RPMI8226 (cell line): ENCODE data around the gene EGFLAM.
A peak's percentile ranks its signal among the peaks of the same experiment; 100 is the strongest.

ENCODE experiments used
- DNase-seq: peaks from one replicate; pipeline ENCODE4 v3.0.0-alpha.2; 2015

Gene EGFLAM

DNA sequence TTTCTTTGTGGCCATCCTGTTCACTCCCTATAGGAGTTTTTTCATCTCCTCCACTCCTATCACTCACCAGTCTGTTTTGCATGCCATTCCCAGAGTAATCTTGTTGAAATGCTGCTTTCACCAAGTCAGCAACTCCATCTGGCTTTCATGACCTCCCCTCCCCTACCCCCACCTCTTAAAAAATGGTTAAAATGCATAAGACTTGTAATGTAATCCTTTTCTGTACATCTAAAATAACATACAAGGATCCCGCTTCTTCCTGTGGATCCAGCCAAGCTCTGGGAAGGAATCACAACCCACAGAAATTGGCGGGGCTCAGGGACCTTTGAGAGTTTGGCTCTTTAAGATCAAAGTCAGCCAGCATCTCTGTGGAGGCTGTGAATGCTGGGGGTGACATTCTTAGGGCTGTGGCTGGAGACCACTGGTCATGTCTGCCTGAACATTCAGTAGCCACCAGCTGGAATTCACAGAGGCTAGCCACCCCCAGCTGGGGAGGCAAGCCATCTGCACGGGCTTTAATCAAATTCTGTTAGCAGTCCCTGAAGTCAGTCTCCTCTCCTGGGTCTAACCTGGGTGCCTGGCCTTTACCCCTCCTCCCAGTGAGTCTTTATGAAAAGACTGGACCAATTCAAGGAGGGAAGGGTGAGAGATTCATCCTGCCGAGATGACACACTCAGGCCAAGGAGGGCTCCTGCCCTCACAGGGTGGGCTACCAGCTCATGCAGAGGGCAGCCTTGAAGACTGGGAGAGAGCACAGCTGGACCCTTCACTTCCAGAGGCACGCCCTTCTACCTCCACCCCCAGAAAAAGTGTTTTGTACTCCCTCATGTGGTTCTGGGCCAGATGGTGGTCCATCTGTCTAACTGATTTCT, 165.2 kb downstream of the EGFLAM start:
- DNase-seq: no peak

DNA sequence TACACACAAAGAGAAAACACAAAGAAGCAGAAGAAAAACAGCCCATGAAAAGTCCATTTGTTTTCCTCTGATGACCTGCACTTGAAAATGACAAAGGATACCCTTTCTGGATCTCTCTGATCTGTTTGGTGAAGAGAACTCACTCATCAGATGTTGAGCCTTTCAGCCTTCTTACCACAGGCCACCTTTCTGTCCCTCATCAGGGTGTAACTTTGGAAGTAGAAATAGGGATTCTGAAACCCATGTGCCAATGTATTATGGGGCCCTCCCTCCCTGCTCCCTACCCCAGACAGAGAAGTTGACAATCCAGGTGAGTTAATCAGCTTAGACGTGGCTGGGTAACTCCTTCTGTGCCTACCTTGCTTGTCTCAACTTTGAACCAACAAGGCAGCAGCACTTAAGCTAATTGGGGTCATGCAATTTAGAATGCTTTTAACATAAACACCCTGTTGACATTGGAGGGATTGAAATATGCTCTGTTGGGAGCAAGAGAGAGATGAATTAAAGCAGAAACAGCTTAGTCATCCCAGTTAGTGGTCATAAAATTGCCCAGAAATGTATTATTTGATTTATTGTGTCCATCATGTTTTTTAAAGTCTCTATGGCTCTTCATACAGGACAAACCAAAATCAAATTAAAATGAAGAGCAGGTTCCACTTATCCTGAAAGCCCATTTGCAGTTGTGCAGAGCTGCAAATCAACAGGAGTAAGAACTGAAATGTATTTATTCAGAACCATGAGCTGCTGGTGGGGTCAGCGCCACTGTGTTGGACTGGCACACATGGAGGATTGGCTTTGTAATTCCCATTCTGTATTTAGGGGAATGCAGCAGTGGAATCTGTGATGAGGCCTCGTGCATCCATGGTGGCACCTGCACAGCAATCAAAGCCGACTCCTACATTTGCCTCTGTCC, 166.0 kb downstream of the EGFLAM start:
- no peak for DNase-seq

- no peak for DNase-seq
Observed at GRCh38 chr5:38426490-38426889, 168.1 kb downstream of the EGFLAM start.

DNA sequence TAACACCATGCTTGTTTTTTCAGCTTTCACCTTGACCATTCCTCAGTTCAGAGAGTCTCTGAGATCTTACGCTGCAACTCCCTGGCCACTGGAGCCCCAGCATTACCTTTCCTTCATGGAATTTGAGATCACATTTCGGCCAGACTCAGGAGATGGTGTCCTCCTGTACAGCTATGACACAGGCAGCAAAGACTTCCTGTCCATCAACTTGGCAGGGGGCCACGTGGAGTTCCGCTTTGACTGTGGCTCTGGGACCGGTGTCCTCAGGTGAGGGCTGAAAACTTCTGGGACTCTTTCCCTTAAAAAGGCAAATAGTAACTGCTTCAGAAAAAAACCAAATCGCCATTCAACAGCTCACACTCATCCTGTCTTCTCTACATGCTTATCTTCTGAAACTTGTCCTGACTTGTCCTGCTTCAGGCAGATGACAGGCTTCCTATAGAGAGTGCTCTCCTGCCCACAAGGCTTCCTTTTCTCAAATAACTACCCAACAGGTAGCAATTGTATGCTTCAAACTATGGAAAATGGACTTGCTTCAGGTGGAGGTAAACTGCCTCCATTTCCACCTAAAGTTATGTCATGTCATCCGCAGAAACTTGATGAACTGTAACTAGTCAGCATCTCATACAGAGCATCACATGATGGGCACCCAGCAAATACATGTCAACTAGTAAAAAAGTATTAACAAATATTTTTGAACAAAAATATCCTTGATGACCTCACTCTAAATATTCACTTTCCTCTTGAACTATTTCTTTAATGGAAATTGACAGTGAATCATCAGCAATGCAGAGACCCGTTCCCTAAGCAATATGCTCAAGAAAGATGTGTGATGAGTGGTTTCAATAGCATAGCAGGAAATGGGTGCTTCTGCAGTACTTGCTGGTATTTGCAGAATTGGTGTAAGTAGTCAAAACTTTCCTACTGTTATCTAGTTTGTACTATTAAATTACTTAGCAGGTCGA, 168.9 kb downstream of the EGFLAM start:
- peak; percentile 18 for DNase-seq

GRCh38 chr5:38431242-38431853, 173.0 kb downstream of the EGFLAM start:
- DNase-seq: no peak

DNA sequence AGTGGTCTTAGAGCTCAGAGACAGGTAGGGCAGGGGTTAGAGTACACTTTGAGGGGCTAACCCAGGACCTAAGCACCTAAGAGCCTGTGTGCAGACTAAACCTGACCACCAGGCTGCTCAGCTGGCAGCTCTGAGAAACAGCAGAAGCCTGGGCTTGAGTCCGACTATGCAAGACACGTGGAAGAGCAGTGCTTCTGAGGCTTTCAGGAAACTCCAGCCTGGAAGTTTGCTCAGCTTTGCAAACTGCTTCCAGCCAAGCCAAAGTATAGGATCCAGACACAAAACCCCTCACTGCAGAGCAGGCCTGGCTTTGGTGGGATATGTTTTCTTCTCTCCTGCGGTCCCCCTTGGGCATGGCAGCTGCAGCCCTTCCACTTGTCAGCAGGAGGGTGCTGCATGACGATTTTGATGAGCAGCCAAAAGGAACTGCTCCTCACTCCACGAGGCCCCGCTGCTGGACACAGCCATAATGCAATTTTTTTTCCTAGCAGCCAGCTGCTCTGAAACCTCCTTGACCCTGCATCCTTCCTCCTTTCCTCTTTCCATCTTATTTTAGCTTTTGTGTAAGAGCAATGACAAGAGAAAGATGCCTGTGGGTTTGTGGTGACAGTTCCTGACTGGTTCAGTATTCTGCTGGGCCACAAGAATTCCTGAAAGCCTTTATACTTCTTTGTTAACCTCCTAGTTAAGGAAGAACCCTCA, 175.0 kb downstream of the EGFLAM start:
- no peak for DNase-seq

DNA sequence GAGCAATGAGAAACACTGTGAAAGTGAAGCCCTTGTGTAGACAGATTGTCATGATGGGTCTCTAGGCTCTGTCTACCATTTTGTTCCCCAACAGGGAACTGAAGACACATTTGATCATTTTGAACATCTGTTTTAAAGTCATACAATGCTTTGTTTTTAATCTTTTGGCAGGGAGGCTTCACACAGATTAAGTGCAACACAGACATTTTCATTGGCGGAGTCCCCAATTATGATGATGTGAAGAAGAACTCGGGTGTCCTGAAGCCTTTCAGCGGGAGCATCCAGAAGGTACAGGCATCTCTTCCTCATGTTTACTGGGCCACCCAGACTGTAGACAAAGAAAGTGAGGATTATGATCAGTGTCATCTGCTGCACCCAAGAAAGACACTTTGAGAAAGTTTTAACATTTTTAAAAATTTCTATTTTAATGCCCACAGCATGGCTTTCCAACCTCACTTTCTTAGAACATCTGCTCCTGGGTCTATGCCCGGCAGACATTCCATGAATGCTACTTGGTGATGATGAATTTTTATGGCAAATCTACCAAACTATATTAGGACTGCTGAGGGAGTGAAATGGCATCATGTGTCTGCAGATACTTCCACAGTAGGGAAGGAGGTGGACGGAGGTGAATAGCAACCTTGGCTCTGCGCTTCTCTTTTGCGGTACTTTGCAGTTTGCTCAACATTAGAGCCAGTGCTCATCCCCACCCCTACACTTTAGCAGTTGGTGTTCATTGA, 176.8 kb downstream of the EGFLAM start:
- no peak for DNase-seq

- no peak for DNase-seq
Observed at GRCh38 chr5:38438757-38439156, 180.4 kb downstream of the EGFLAM start.

GRCh38 chr5:38441453-38442246, 183.3 kb downstream of the EGFLAM start:
- DNase-seq: peak; percentile 87

- DNase-seq: no peak
Observed at GRCh38 chr5:38442247-38442573, 183.9 kb downstream of the EGFLAM start.

GRCh38 chr5:38443390-38443789, 185.0 kb downstream of the EGFLAM start:
- peak; percentile 16 for DNase-seq

- no peak for DNase-seq
Observed at GRCh38 chr5:38445374-38446028, 187.1 kb downstream of the EGFLAM start.

- DNase-seq: no peak
Observed at GRCh38 chr5:38446029-38446522, 187.7 kb downstream of the EGFLAM start.

DNA sequence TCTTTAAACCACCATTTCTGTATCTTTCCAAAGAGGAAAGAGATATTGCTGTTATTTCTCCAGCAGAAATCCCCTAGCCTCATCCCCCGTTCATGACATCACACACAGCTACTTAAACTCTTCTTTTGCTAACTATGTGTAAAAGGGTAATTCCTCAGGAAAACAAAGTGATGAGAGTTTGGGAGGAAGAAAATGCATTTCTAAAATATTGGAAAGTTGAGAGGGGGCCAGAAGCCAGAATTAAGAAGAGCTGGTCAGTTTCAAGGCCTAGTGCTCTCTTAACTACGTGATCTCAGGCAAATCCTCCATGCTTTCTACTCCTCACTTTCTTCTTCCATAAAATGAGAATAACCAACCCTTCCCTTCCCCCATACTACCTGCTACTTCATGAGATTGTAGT, 188.7 kb downstream of the EGFLAM start:
- DNase-seq: no peak

GRCh38 chr5:38447786-38448185, 189.4 kb downstream of the EGFLAM start:
- no peak for DNase-seq

DNA sequence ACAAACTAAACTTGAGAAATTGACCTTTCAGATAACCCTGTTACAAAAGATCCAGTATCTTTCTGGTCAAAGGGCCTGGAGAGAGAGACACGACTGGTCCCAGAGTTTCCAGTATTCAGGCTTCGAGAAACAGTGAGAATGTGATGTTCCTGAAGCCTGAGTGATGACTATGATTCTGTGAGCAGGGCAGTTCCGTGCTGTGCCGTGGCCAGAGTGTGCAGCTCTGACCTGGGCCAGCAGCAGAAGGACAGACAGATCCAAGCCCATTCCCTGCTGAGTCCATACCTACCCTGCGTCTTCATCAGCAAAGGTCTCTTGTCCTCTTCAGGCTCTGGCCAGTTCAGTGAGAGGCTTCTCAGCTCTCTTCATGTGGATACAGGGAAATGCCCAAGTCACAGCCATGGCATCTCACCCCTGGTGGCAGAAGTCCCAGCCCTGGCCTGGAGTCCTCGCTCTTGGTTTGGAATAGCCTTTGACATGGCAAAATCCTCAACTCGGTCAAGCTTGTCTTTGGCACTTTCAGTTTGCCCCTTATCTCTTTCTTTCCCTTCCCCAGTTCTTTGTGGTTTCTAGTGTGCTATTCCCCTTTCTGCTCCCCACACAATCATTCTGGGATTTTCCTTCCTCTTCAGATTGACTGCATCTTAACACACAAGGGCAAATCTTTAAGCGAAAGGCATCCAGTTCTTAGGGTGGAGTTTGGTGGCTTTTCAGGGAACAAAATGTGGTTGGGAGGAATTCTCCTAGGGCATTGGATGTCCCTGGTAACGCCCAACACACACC, 190.4 kb downstream of the EGFLAM start:
- no peak for DNase-seq

DNA sequence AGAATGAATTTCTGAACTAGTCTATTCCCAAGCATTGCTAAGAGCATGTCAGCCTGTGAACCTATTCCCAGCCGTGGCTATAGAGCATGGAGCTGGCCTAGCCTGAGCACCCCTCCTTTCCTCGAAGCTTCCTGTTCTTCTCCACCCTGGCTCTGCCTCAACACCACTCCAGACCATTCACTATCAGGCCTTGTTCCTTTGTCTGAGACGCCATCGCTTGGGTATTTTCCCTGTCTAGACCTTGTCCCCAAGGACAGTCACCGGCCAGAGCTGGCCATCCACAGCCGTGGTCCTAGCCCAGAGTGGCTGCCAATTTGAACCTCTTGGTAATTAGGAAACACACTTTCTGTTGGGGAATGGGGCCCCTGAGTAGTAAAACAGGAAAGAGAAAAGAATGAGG, 192.3 kb downstream of the EGFLAM start:
- DNase-seq: no peak

GRCh38 chr5:38451074-38451725, 192.8 kb downstream of the EGFLAM start:
- no peak for DNase-seq
